HEK293 (cell line): ENCODE results near the gene ZNF521.

Source experiments
- KLF16 ChIP-seq: fragments of 450-650 bp; formaldehyde crosslinking; IDR thresholded peaks from 2 replicates; pipeline ENCODE4 v1.5.1; 2017; ENCODE audit warnings: missing biosample characterization, missing genetic modification characterization
- ZBTB21 ChIP-seq: fragments of 450-650 bp; formaldehyde crosslinking; IDR thresholded peaks from 2 replicates; pipeline ENCODE4 v1.5.1; 2017; ENCODE audit warnings: missing biosample characterization, missing genetic modification characterization
- ZNF121 ChIP-seq: fragments of 450-650 bp; formaldehyde crosslinking; IDR thresholded peaks from 2 replicates; pipeline ENCODE4 v1.5.1; 2016; ENCODE audit warnings: missing biosample characterization, missing genetic modification characterization
- ZNF133 ChIP-seq: fragments of 450-650 bp; formaldehyde crosslinking; IDR thresholded peaks from 2 replicates; pipeline ENCODE4 v1.5.1; 2016; ENCODE audit warnings: missing biosample characterization, missing genetic modification characterization
- ZNF391 ChIP-seq: fragments of 450-650 bp; formaldehyde crosslinking; IDR thresholded peaks from 2 replicates; pipeline ENCODE4 v1.5.1; 2016; ENCODE audit warnings: low read depth, missing biosample characterization, missing genetic modification characterization, borderline replicate concordance
- ZNF416 ChIP-seq: fragments of 450-650 bp; formaldehyde crosslinking; IDR thresholded peaks from 2 replicates; pipeline ENCODE4 v1.5.1; 2016; ENCODE audit warnings: missing biosample characterization, missing genetic modification characterization
- ZNF626 ChIP-seq: fragments of 450-650 bp; sonication (Bioruptor Pico); formaldehyde crosslinking; IDR thresholded peaks from 2 replicates; pipeline ENCODE4 v1.5.1; 2018; ENCODE audit warnings: missing biosample characterization, missing genetic modification characterization, inconsistent platforms
- TF ChIP-seq, protein P1 (sequence below): fragments of 450-650 bp; formaldehyde crosslinking; IDR thresholded peaks from 2 replicates; pipeline ENCODE4 v1.5.1; 2016; ENCODE audit warnings: missing biosample characterization, missing genetic modification characterization

DNA sequence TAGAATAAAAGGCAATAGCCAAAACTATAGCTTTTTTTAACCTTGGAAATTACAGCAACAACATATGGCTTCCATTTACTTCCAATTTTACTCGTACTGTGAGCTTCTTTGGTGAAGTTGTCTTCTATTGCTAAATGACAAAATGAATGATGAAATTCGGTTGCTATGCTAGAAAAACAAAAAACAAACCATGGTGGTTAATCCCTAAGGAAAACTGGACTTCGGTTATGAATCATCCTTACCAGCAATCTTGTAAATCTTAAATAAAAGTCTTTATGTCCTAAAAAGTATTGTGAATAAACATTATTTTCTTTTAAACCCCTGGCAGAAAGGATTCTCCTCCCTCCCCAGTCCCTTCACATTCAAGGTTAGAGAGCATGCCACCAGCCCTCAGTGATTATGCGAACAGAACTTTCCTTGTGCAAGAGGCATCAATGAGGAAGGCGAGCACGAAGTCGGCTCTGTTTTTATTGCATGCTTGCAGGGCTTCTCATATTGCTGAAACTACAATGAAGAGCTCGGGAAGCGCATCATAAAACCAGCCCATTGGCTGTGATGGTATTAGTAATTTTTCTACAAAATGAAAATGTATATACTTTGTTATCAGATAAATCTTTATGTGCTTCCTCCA, 62.9 kb downstream of the ZNF521 start:
- TF ChIP-seq, protein P1, sequence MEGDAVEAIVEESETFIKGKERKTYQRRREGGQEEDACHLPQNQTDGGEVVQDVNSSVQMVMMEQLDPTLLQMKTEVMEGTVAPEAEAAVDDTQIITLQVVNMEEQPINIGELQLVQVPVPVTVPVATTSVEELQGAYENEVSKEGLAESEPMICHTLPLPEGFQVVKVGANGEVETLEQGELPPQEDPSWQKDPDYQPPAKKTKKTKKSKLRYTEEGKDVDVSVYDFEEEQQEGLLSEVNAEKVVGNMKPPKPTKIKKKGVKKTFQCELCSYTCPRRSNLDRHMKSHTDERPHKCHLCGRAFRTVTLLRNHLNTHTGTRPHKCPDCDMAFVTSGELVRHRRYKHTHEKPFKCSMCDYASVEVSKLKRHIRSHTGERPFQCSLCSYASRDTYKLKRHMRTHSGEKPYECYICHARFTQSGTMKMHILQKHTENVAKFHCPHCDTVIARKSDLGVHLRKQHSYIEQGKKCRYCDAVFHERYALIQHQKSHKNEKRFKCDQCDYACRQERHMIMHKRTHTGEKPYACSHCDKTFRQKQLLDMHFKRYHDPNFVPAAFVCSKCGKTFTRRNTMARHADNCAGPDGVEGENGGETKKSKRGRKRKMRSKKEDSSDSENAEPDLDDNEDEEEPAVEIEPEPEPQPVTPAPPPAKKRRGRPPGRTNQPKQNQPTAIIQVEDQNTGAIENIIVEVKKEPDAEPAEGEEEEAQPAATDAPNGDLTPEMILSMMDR (tag by site-specific recombination) = no peak
- TF ChIP-seq ZNF121 (tag by site-specific recombination) = no peak
- no peak for TF ChIP-seq ZNF416 (tag by site-specific recombination)
- no peak for TF ChIP-seq ZNF391 (tag by site-specific recombination)
- no peak for TF ChIP-seq ZNF626 (tag by site-specific recombination)
- TF ChIP-seq ZNF133 = no peak
- TF ChIP-seq KLF16 (tag by site-specific recombination) = no peak
- no peak for TF ChIP-seq ZBTB21 (tag by site-specific recombination)
